ENCODE results near the gene CACNG8. TPM values are rescaled to one million over a fixed set of nuclear protein-coding genes. Genes with fewer than 3 reads are reported as not detected.

CACNG8 gene
- total RNA-seq, 2 experiments from 2014 or later: not detected

Other genes starting within 250 kb of the CACNG8 start
- gene NLRP12, start 138.6 kb upstream of the CACNG8 start, total RNA-seq: not detected
- gene MYADM, start 95.1 kb upstream of the CACNG8 start, total RNA-seq: 100 to 1,000 TPM; 107 to 122 TPM
- under 1 TPM; 0.40 to 0.45 TPM for gene PRKCG, start 80.7 kb upstream of the CACNG8 start, total RNA-seq
- gene CACNG7, start 53.7 kb upstream of the CACNG8 start, total RNA-seq: not detected
- not detected for gene CACNG6, start 28.7 kb downstream of the CACNG8 start, total RNA-seq
- gene VSTM1, start 101.0 kb downstream of the CACNG8 start, total RNA-seq: not detected
- not detected for gene TARM1, start 118.4 kb downstream of the CACNG8 start, total RNA-seq
- gene OSCAR, start 137.9 kb downstream of the CACNG8 start, total RNA-seq: under 1 TPM; 0.15 to 0.32 TPM
- 100 to 1,000 TPM; 128 to 148 TPM for gene NDUFA3, start 139.9 kb downstream of the CACNG8 start, total RNA-seq
- gene TFPT, start 152.7 kb downstream of the CACNG8 start, total RNA-seq: 10 to 100 TPM; 39.5 to 42.4 TPM
- 10 to 100 TPM; 74.1 to 83.8 TPM for gene PRPF31, start 152.8 kb downstream of the CACNG8 start, total RNA-seq
- 10 to 100 TPM; 63.7 to 64.8 TPM for gene CNOT3, start 174.8 kb downstream of the CACNG8 start, total RNA-seq
- gene LENG1, start 196.8 kb downstream of the CACNG8 start, total RNA-seq: 1 to 10 TPM; 7.6 to 9.1 TPM
- 1 to 10 TPM; 4.6 to 4.9 TPM for gene TMC4, start 210.2 kb downstream of the CACNG8 start, total RNA-seq
- gene MBOAT7, start 226.6 kb downstream of the CACNG8 start, total RNA-seq: 10 to 100 TPM; 56.0 to 61.0 TPM
- gene TSEN34, start 228.4 kb downstream of the CACNG8 start, total RNA-seq: 10 to 100 TPM in 1 of 2 experiments, 1 to 10 TPM in 1; 7.9 to 10.2 TPM
- 1,000 to 10,000 TPM; 1,257 to 1,351 TPM for gene RPS9, start 237.9 kb downstream of the CACNG8 start, total RNA-seq